GM21360 (cell line): Measurements from ENCODE around the gene GRIN2A.

ENCODE experiments used
- ATAC-seq: cut with Tn5 transposase; IDR thresholded peaks from one replicate; pipeline ENCODE4 v1.9.1; 2021; ENCODE audit warnings: mild to moderate bottlenecking, moderate library complexity; ENCODE audit not compliant: unreplicated experiment

GRIN2A gene

GRCh38 chr16:9826656-9827055 lies 355.6 kb downstream of the GRIN2A start:
- ATAC-seq = no peak

DNA sequence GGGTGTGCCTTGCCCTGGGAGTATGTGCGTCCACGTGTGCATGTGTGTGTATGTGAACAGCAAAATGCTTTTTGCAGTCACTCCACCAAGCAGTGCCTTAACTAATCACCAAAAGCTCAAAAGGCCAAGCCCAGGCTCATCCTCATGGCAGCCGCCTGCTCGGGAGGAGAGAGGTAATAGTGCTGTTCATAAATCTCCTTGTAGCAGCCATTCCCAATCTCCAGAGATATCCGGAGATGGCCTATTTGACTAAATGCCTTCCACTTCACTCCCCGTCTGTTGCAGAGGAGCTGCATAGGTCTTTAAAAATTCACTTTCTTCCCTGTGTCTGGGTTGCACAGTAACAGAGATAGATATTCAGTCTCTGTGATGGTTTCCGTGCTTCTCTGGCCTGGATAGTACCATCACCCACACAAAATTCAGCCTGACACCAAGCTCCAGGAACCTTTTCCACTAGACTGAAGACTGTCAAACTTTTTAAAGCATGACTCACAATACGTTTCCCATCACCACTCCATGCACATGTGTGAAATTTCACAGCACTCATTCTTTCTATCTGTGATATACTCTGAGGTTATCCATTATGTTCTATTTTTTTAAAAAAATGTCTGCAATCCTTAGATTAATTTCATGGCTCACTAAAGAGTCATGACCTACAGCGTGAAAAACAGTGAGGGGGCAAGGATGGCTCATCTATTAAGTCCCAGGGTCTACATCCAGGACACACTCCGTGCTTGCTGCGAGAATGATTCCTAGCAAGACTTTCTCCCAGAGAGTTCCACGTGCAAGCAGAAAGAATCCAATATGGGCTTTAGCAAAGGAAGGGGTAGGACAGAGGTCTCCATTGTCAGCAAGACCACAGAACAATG lies 357.8 kb downstream of the GRIN2A start:
- no peak for ATAC-seq

DNA sequence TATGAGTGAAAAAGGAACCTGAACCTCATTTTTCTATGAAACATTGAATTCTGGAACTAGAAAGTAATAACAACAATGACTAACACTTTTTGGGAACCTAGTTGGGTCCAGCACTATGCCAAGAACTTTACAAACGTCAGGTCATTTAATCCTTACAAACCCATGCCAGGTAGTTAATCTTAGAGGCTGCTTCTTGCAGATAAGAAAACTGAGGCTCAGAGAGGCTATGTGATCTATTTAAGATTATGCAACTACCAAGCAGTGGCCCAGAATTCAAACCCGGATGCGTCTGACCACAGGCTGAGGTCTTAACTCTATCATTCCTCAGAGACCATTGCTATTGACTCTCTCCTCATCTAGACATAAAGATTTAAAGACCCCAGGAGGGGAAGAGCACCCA lies 358.7 kb downstream of the GRIN2A start:
- no peak for ATAC-seq

- no peak for ATAC-seq
Measured at GRCh38 chr16:9821970-9822369, 360.3 kb downstream of the GRIN2A start.

DNA sequence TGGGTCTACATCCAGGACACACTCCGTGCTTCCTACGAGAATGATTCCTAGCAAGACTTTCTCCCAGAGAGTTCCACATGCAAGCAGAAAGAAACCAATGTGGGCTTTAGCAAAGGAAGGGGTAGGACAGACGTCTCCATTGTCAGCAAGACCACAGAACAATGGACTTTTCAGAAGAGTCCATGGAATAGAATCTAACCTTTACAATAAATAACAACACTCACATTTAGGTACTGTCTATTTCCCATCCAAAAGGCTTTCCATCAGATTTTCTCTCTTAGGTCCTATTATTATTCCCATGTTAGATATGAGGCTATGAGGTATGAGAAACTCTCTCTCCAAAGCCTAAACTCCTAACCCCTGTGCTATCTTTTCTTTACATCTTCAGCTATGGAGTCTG lies 360.9 kb downstream of the GRIN2A start:
- no peak for ATAC-seq

DNA sequence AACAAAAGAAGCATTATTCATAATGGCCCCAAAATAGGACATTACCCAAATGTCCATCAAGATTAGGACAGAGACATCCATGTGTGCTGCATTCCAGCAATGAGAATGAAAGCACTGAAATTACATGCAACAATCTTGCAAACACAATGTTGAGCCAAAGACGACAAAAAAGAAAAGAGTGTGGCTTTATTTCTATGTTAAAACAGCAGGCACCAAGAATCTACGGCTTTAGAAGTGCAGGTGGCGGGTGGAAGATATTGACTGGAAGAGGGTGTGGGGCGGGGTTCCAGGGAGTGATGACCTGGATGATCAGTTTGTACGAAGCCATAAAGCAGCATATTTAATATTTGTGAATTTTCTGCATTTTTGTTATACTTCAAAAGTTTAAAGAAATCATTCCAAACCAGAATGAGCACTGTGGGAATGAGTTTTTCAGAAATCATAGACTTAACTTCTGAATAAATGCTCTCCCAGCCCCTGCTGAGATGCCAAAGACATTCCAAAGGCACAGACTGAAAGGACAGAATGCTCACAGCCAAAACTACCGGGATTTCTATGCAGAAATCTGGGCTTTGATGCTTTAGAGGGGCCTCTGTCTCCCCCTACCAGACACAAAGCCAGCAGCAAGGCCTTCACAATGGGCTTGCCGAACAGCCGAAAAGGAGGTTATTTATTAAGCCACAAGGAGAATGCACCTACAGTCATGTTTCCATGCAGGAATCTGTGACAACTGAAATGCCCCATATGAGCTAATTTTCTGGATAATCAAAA lies 361.6 kb downstream of the GRIN2A start:
- ATAC-seq = no peak

DNA sequence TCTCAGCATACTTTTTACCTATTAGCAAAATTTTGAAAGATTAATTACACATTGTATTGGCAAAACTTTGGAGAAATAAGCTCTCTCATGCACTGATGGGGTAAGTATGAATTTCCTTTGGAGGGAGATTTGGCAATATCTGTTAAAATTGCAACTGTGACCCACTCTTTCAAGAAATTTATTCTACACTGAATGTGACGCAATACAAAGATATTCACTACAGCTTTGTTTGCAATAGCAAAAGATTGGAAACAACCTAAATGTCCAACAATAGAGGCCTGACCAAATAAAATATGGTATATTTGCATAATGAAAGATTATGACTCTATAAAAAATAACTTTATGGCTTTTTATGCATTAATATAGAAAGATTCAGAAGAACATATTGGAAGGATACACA lies 363.5 kb downstream of the GRIN2A start:
- no peak for ATAC-seq

- ATAC-seq = no peak
Measured at GRCh38 chr16:9817586-9817985, 364.6 kb downstream of the GRIN2A start.

DNA sequence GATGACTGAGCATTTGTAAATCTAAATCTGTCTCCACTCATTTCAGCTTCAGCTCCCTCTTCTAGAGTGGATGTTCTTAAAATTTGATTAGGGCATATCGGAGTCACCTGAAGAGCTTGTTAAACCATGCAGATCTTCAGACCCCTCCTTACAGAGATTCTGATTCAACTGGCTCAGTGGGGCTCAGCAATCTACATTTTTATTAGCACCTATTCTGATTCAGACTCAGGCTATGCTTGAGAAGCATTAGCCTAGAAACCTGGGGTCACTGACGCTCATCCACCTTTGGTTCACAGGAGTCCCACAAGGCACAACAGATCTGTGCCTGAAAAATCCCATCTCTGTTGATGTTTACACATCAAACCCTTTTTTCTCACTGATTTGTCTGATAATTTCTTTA lies 365.6 kb downstream of the GRIN2A start:
- ATAC-seq = no peak

- ATAC-seq = no peak
Measured at GRCh38 chr16:9813665-9814064, 368.6 kb downstream of the GRIN2A start.

- no peak for ATAC-seq
Measured at GRCh38 chr16:9808210-9808609, 374.0 kb downstream of the GRIN2A start.

- no peak for ATAC-seq
Measured at GRCh38 chr16:9807302-9807701, 374.9 kb downstream of the GRIN2A start.

DNA sequence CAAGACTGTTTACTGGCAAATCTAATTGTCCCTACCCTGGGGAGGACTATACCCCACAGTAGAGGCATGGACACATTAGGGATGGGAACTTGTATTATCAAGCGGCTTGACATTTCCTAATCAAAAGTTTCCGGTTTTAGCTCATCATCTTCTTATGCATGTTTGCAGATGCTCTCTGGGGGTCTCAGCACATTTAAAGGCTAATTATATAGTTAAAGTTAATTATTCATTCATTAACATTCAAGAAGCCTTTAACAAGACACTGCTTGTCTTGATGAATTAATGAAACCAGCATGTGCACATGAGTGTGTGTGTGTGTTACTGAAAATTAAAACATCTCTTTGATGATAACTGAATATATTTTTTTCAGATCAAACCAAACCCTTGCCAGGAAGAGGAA lies 377.1 kb downstream of the GRIN2A start:
- no peak for ATAC-seq

DNA sequence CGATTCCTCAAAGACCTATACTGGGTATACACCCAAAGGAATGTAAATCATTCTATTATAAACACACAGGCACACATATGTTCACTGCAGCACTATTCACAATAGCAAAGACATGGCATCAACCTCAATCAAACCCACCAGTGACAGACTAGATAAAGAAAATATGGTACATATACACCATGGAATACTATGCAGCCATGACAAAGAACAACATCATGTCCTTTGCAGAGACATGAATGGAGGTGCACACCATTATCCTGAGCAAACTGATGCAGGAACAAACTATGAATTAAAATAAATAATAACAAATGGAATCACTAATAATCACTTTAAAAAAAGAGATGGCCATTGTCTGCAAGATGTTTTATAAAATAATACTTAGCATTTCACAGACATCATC lies 380.1 kb downstream of the GRIN2A start:
- ATAC-seq = no peak

- no peak for ATAC-seq
Measured at GRCh38 chr16:9801651-9802050, 380.6 kb downstream of the GRIN2A start.

- ATAC-seq = no peak
Measured at GRCh38 chr16:9800186-9800738, 382.0 kb downstream of the GRIN2A start.

DNA sequence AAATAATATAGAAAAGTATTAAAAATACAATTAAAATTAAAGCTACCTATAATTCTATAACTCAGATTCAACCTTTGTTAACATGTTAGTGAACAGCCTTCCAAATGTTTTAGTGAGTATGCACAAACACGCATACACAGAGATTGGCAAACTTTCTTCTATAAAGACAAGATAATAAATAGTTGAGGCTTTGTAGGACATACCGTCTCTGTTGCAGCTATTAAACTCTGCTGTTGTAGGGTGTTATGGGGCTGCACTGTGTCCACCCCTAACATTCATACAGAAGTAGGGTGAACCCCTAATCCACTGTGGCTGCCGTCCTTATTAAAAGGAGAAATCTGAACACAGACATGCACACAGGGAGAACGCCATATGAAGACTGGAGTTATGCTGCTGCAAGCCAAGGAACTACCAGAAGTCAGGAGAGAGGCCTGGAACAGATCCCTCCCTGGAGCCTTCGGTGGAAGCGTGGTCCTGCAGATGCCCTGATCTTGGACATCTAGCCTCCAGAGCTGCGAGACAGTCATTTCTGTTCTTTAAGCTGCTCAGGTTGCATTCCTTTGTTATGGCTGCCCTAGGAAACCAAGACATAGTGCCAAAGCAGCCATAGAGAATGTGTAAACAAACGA lies 383.2 kb downstream of the GRIN2A start:
- no peak for ATAC-seq

GRCh38 chr16:9798474-9798873 lies 383.8 kb downstream of the GRIN2A start:
- ATAC-seq = no peak

GRCh38 chr16:9797306-9797705 lies 384.9 kb downstream of the GRIN2A start:
- no peak for ATAC-seq

GRCh38 chr16:9793623-9794022 lies 388.6 kb downstream of the GRIN2A start:
- no peak for ATAC-seq

DNA sequence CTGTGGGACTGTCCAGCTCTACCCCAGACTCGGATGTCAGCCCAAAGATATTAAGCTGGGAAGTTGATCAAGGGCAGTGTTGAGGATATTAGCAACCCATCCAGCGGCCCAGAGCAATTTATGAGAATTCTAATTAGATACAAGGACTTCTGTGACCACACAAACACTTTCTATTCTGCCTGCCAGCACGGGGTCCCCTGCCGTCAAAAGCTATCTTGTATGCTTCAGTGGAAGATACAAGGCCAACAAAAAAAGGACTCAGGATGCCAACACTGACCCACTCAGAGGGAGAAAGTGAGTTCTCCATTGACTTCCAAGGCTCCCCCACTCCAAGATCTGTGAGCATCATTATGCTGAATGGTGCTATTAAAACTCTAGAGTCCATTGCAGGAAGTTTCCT lies 390.7 kb downstream of the GRIN2A start:
- no peak for ATAC-seq
